Activated T-helper 1 cell treated with anti-CD3 and anti-CD28 coated beads, Interleukin-2, amount 50 U/mL, for 16 hours (primary cell): ENCODE results near the gene CHST14.

ENCODE experiments used
- DNase-seq, 2 donors: peaks; one replicate each; pipeline ENCODE4 v3.0.0-alpha.2; 2020; ENCODE audit warnings: low read depth in 1 of 2, low spot score in 1 of 2

Gene CHST14

GRCh38 chr15:40470423-40471104, at the start of gene CHST14:
Gene CHST14, plus strand, starts transcription at chr15:40470984. Its CDS starts 230 bp downstream, at chr15:40471214.
- peak; percentile 20 to 49 for DNase-seq

- peak; percentile 68 to 72 for DNase-seq
Observed at GRCh38 chr15:40421246-40422157, 49.3 kb upstream of the CHST14 start.

GRCh38 chr15:40424483-40425115, 46.2 kb upstream of the CHST14 start:
- DNase-seq = no peak

- no peak for DNase-seq
Observed at GRCh38 chr15:40425681-40426080, 45.1 kb upstream of the CHST14 start.

- no peak for DNase-seq
Observed at GRCh38 chr15:40427188-40427587, 43.6 kb upstream of the CHST14 start.

- DNase-seq = no peak
Observed at GRCh38 chr15:40428185-40428584, 42.6 kb upstream of the CHST14 start.

- no peak for DNase-seq
Observed at GRCh38 chr15:40429068-40429710, 41.6 kb upstream of the CHST14 start.

GRCh38 chr15:40430271-40430805, 40.4 kb upstream of the CHST14 start:
- DNase-seq = no peak

GRCh38 chr15:40435023-40435709, 35.6 kb upstream of the CHST14 start:
- no peak for DNase-seq

- no peak for DNase-seq
Observed at GRCh38 chr15:40435710-40436089, 35.1 kb upstream of the CHST14 start.

- no peak for DNase-seq
Observed at GRCh38 chr15:40436116-40436891, 34.5 kb upstream of the CHST14 start.

GRCh38 chr15:40436892-40437751, 33.7 kb upstream of the CHST14 start:
- no peak for DNase-seq

GRCh38 chr15:40437752-40438687, 32.8 kb upstream of the CHST14 start:
- DNase-seq = no peak

- DNase-seq = no peak
Observed at GRCh38 chr15:40438712-40439111, 32.1 kb upstream of the CHST14 start.

- DNase-seq = no peak
Observed at GRCh38 chr15:40439461-40439959, 31.3 kb upstream of the CHST14 start.

- no peak for DNase-seq
Observed at GRCh38 chr15:40439960-40440742, 30.6 kb upstream of the CHST14 start.
